HG03175 (cell line): ENCODE results near the gene RBP4.

Experiments
- ATAC-seq: cut with Tn5 transposase; IDR thresholded peaks from one replicate; pipeline ENCODE4 v1.9.1; 2021; ENCODE audit warnings: mild to moderate bottlenecking, moderate library complexity; ENCODE audit not compliant: unreplicated experiment

Gene RBP4

GRCh38 chr10:93601146-93601773 is at the start of gene RBP4:
RBP4 (minus strand) TSS chr10:93601235; CDS start chr10:93601028, 207 bp downstream.
- ATAC-seq: no peak

GRCh38 chr10:93639791-93640190 is 38.8 kb upstream of the RBP4 start:
- ATAC-seq: no peak

GRCh38 chr10:93630625-93631557 is 29.9 kb upstream of the RBP4 start:
- no peak for ATAC-seq

GRCh38 chr10:93629647-93630305 is 28.7 kb upstream of the RBP4 start:
- ATAC-seq: no peak

GRCh38 chr10:93628858-93629257 is 27.8 kb upstream of the RBP4 start:
- ATAC-seq: no peak

GRCh38 chr10:93622942-93623341 is 21.9 kb upstream of the RBP4 start:
- no peak for ATAC-seq

GRCh38 chr10:93620925-93621324 is 19.9 kb upstream of the RBP4 start:
- ATAC-seq: no peak

- ATAC-seq: no peak
Observed at GRCh38 chr10:93615576-93616235, 14.7 kb upstream of the RBP4 start.

GRCh38 chr10:93614101-93614825 is 13.2 kb upstream of the RBP4 start:
- ATAC-seq: no peak

- no peak for ATAC-seq
Observed at GRCh38 chr10:93613126-93613525, 12.1 kb upstream of the RBP4 start.

GRCh38 chr10:93612311-93612710 is 11.3 kb upstream of the RBP4 start, which contains the start of gene PDE6C:
PDE6C (plus strand) TSS chr10:93612537; CDS start chr10:93612726, 189 bp downstream.
- no peak for ATAC-seq

GRCh38 chr10:93608421-93608820 is 7.4 kb upstream of the RBP4 start:
- ATAC-seq: no peak

- no peak for ATAC-seq
Observed at GRCh38 chr10:93604146-93604545, 3.1 kb upstream of the RBP4 start.

GRCh38 chr10:93603023-93603422 is 2.0 kb upstream of the RBP4 start:
- ATAC-seq: no peak

- ATAC-seq: no peak
Observed at GRCh38 chr10:93601774-93602162, 733 bp upstream of the RBP4 start.

GRCh38 chr10:93600446-93601145 is 439 bp downstream of the RBP4 start:
- no peak for ATAC-seq

- ATAC-seq: no peak
Observed at GRCh38 chr10:93599778-93600177, 1.3 kb downstream of the RBP4 start.

GRCh38 chr10:93599335-93599734 is 1.7 kb downstream of the RBP4 start:
- no peak for ATAC-seq

- ATAC-seq: no peak
Observed at GRCh38 chr10:93598157-93598556, 2.9 kb downstream of the RBP4 start.
